Psoas muscle (tissue), 8 donors: ENCODE results near the gene PHACTR3. TPM values are rescaled to one million over a fixed set of nuclear protein-coding genes. Genes with fewer than 3 reads are reported as not detected.

Experiments used
- ATAC-seq, 4 donors: fragments of 200-7000 bp; cut with Tn5 transposase; one replicate each; pipeline ENCODE4 v1.9.1; 2020; ENCODE audit warnings: moderate library complexity in 3 of 4, mild to moderate bottlenecking in 2 of 4
- DNase-seq, 2 donors: peaks; one replicate each; pipeline ENCODE4 v3.0.0-alpha.2; 2020
- H3K27ac ChIP-seq: fragments of 200-600 bp; one replicate; pipeline ENCODE4 v1.8.0; 2022
- H3K27me3 ChIP-seq, 3 donors: fragments of 200-600 bp in 1 of 3; one replicate each; pipeline versions ENCODE4 v1.6.1 to v1.8.0; 2013 to 2022; ENCODE audit warnings: low read length in 2 of 3, mild to moderate bottlenecking in 2 of 3, moderate library complexity in 1 of 3; ENCODE audit not compliant: insufficient read depth in 3 of 3
- H3K36me3 ChIP-seq, 2 donors: fragments of 200-600 bp in 1 of 2; one replicate each; pipeline versions ENCODE4 v1.6.1 to v1.8.0; 2013 to 2022; ENCODE audit warnings: low read depth in 1 of 2, mild to moderate bottlenecking in 1 of 2, moderate library complexity in 1 of 2; ENCODE audit not compliant: insufficient read depth in 1 of 2
- H3K4me1 ChIP-seq: fragments of 200-600 bp; one replicate; pipeline ENCODE4 v1.8.0; 2022
- H3K4me3 ChIP-seq: fragments of 200-600 bp; one replicate; pipeline ENCODE4 v1.8.0; 2022; ENCODE audit warnings: mild to moderate bottlenecking
- H3K9me3 ChIP-seq: fragments of 200-600 bp; one replicate; pipeline ENCODE4 v1.8.0; 2022
- CTCF ChIP-seq: fragments of 200-600 bp; IDR thresholded peaks from one replicate; pipeline ENCODE4 v1.8.0; 2022; ENCODE audit warnings: antibody characterized with exemption
- WGBS, 3 donors: extraction: QIAGEN DNeasy Blood & Tissue Kit; methylation state at CpG; one replicate each; pipeline versions ENCODE4 v1.1.6 to v1.1.7; 2013; 5-methylcytosine and 5-hydroxymethylcytosine counted together
- intact Hi-C, 2 donors: fragments of 100-400 bp; cut with DNase I; formaldehyde crosslinking; loops; one replicate each; pipeline versions ENCODE4 v1.11.0 to v1.14.2; 2022
- polyA plus RNA-seq, 3 donors: library from polyadenylated mRNA; stranded (reverse); fragments of 200-250 nt; gene quantifications; one replicate each; pipeline ENCODE4 v1.2.3, GENCODE V29; 2013
- total RNA-seq, 4 donors: library from RNA; stranded (reverse); fragmentation: NEBNext Ultra II Directional in 2 of 4; extraction: Animal tissue kit (Norgen Biotek cat#: 25700) in 2 of 4; gene quantifications; one replicate each; pipeline versions ENCODE4 v1.2.1 to v1.2.4, GENCODE V29; 2021 to 2023
- donor health status: healthy with polysubstance abuse.
- donor health status: DM: no; HTN: no; CAD: no; lungs with moderate emphysema.
- donor health status: Bipolar disorder and iron deficiency.
- donor health status: healthy.
- donor health status: DM: yes; HTN: yes; CAD: no.
- donor health status: DM: no; HTN: no; CAD: no.
- donor health status: DM: no; HTN: no; CAD: no.
- donor health status: DM: yes; HTN: yes; CAD: no.

PHACTR3 gene
- total and polyA plus RNA-seq, 7 donors = 0.10 to 0.46 (median 0.15) TPM; not detected in 3

DNA sequence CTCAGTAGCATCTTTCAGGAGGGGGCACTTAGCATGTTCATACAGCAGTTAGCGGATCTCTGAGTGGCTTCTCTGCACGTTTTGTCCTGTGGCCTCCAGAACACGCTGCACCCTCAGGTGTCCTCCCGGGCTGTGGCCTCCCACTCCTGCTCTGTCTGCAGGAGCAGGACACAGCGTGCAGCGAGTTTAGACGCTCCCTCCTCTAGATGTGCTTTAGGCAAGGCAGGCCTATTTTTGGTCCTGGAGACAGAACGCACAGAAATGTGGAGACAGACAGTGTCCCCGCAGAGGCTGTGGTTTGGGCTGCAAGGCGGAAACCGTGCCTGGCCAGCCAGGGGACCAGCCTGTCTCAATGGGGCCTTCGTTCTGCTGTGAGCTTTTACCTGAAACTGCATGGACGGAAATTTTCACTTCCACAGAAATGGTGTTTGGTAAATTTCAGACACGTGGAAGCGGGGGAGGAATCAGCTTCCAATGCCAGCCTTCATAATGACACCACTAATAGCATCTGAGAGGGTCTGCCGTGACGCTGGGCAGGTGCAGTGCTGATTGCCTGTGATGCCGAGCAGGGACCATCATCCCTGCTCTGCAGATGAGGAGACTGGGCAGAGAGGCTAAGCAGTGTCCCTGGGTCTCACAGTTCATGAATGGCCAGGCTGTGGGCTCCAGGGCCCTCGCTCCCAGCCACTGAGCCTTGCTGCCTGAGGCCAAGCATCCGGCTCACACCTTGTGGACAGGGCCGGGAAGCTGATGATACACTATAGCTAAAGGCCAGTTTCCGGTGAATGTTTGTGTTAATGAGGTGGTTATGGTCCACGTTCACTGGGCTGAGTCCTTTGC is 208.2 kb downstream of the PHACTR3 start:
- DNase-seq = no peak
- Histone ChIP-seq H3K9me3 (no peaks in the 10 kb centered on the region), H3K27ac (no peak overlapping the region), H3K36me3 (no peaks in the 10 kb centered on the region), H3K4me1 (no peaks in the 10 kb centered on the region), H3K27me3 (no peaks in the 10 kb centered on the region), H3K4me3 (no peak overlapping the region)
- intact Hi-C loops = no loop called here
- WGBS, 3 donors = 89 to 93% (median 92%) methylated on average over 23 of the region's 23 CpGs
- no peak for ATAC-seq
- no peak for TF ChIP-seq CTCF

DNA sequence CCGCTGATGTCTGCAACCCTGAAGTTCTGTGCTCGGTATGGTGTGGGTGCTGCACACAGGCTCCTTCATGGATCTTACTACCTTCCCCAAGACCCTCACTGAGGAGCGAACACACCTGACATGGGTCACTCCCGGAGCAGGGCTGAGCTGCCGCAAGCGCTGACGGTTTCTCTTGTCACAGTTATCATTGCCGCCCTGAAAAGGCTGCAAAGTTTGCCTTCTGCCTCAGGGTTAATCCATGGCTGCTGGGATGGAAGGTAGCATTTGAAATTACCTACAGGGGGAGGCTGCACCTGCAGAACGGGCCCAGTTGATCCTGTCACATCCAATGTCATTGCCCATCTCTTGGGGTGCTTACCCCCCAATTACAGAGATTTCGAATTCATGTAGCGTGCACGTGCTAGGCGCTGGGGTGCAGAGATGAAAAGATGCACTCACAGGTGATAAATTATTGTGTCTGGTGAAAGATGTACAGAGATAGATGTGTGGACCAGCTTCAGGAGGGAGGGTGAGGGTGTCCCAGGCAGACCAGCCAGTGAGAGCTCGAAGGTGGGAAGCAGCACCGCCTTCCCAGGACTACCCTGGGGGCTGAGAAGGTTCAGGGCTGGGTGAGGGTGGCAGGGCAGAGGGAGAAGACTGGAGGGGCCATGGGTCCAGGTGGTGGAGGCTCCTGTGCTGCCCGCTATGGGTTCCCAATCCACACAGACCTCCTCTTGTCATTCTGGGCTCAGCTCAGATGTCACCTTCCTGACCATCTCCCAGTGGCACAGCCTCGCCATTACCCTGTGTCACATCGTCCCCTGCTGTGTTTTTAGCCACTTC is 209.0 kb downstream of the PHACTR3 start:
- 87 to 97% (median 88%) methylated on average over 17 to 18 of the region's 18 CpGs for WGBS, 3 donors
- no peak overlapping the region for H3K27ac ChIP-seq
- H3K4me1 ChIP-seq = no peaks in the 10 kb centered on the region
- no peak overlapping the region for H3K4me3 ChIP-seq
- no peaks in the 10 kb centered on the region for H3K36me3 ChIP-seq
- H3K9me3 ChIP-seq = no peaks in the 10 kb centered on the region
- no peak for TF ChIP-seq CTCF
- intact Hi-C loops = no loop called here
- no peak for DNase-seq
- H3K27me3 ChIP-seq = no peaks in the 10 kb centered on the region
- no peak for ATAC-seq

GRCh38 chr20:59813948-59814839 is 209.9 kb downstream of the PHACTR3 start:
- WGBS, 3 donors = 59 to 67% (median 60%) methylated on average over 21 of the region's 21 CpGs
- Histone ChIP-seq H3K27ac (no peak overlapping the region), H3K9me3 (no peaks in the 10 kb centered on the region), H3K27me3 (no peaks in the 10 kb centered on the region), H3K36me3 (no peaks in the 10 kb centered on the region), H3K4me3 (no peak overlapping the region), H3K4me1 (no peaks in the 10 kb centered on the region)
- ATAC-seq (no peak), DNase-seq (no peak)
- no peak for TF ChIP-seq CTCF
- intact Hi-C loops = no loop called here

DNA sequence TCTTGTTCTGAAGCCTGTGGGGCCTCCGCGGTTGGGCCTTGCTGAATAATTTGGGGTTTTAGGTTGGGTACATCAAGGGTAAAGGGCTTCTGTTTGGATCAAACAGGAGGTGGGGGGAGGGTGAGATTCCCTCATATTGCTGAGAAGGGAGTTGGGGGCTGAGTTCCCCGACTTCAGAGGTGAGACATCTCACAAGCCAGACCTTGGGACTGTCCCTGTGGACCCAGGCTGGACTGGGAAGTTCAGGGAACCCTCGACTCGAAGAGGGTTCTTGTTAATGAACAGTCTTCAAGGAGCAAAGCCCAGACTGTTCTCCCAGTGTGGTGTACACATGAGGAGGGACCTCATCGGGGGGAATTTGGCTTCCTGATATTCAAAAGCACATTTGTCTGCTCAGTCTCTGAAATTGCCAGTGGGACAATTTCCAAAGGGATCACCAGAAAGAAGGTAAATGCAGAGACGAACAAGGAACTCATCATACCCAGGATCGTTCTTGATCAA is 210.6 kb downstream of the PHACTR3 start:
- H3K27ac ChIP-seq = no peak overlapping the region
- 64 to 77% (median 73%) methylated on average over 8 of the region's 8 CpGs for WGBS, 3 donors
- no peak for ATAC-seq
- H3K9me3 ChIP-seq = no peaks in the 10 kb centered on the region
- H3K4me3 ChIP-seq = no peak overlapping the region
- H3K4me1 ChIP-seq = no peaks in the 10 kb centered on the region
- intact Hi-C loops = no loop called here
- DNase-seq = no peak
- TF ChIP-seq CTCF = no peak
- H3K36me3 ChIP-seq = no peaks in the 10 kb centered on the region
- H3K27me3 ChIP-seq = peaks cover 0 to under 1% (median 0%) of the 10 kb centered on the region in 3 donors
